CD14-positive monocyte (primary cell): ENCODE measurements around the gene AARS2. TPM values are rescaled to one million over a fixed set of nuclear protein-coding genes. Genes with fewer than 3 reads are reported as not detected.

Experiments
- DNase-seq, 3 donors: peaks; one replicate each; pipeline ENCODE4 v3.0.0-alpha.2; 2011 to 2022
- H2AFZ ChIP-seq: 2 replicates; pipeline ENCODE4 v1.6.0; 2012; ENCODE audit warnings: mild to moderate bottlenecking, low read depth, low read length, inconsistent platforms; ENCODE audit not compliant: insufficient read depth, poor library complexity, severe bottlenecking
- H3K27ac ChIP-seq, 2 donors: 1 replicate in 1 of 2; 2 replicates in 1 of 2; pipeline ENCODE4 v1.5.1; 2012 to 2013; ENCODE audit warnings: low read length in 2 of 2, control low read depth in 1 of 2, inconsistent platforms in 1 of 2, low read depth in 1 of 2, mild to moderate bottlenecking in 1 of 2
- H3K27me3 ChIP-seq, 2 donors: one replicate each; pipeline versions ENCODE4 v1.6.0 to v1.6.1; 2011 to 2013; ENCODE audit warnings: low read length in 2 of 2; ENCODE audit not compliant: control insufficient read depth in 2 of 2, insufficient read depth in 2 of 2
- H3K36me3 ChIP-seq, 2 donors: replicated peaks in 1 of 2; 1 replicate in 1 of 2; 2 replicates in 1 of 2; pipeline versions ENCODE4 v1.5.1 to v1.6.1; 2012 to 2013; ENCODE audit warnings: low read length in 2 of 2, control low read depth in 1 of 2, inconsistent platforms in 1 of 2, mild to moderate bottlenecking in 1 of 2; ENCODE audit not compliant: insufficient read depth in 2 of 2, control insufficient read depth in 1 of 2
- H3K4me1 ChIP-seq, 2 donors: 1 replicate in 1 of 2; 2 replicates in 1 of 2; pipeline versions ENCODE4 v1.5.1 to v1.6.1; 2012 to 2013; ENCODE audit warnings: low read length in 2 of 2, control low read depth in 1 of 2, inconsistent platforms in 1 of 2, mild to moderate bottlenecking in 1 of 2, moderate library complexity in 1 of 2; ENCODE audit not compliant: insufficient read depth in 2 of 2, control insufficient read depth in 1 of 2
- H3K4me2 ChIP-seq: replicated peaks from 2 replicates; pipeline ENCODE3; 2012; ENCODE audit warnings: low read length, moderate library complexity, mild to moderate bottlenecking; ENCODE audit not compliant: poor library complexity, severe bottlenecking; ENCODE audit errors: extremely low read depth
- H3K4me3 ChIP-seq, 3 experiments: fragments of 200-600 bp in 1 of 3; sonication (generic) in 1 of 3; replicated peaks in 1 of 3; 1 replicate in 2 of 3; 2 replicates in 1 of 3; pipeline ENCODE4 v1.5.1; 2011 to 2013; ENCODE audit warnings: low read length in 3 of 3, mild to moderate bottlenecking in 3 of 3, control low read depth in 2 of 3, low read depth in 2 of 3, inconsistent platforms in 1 of 3, moderate library complexity in 1 of 3
- H3K79me2 ChIP-seq: 2 replicates; pipeline ENCODE4 v1.6.0; 2012; ENCODE audit warnings: mild to moderate bottlenecking, control low read depth, inconsistent platforms, low read length, moderate library complexity; ENCODE audit not compliant: insufficient read depth
- H3K9ac ChIP-seq: 2 replicates; pipeline ENCODE4 v1.6.0; 2017; ENCODE audit warnings: low read length, mild to moderate bottlenecking; ENCODE audit not compliant: insufficient read depth, poor library complexity, severe bottlenecking
- H3K9me3 ChIP-seq, 2 donors: replicated peaks in 1 of 2; 1 replicate in 1 of 2; 2 replicates in 1 of 2; pipeline versions ENCODE4 v1.5.1 to v1.6.1; 2012 to 2013; ENCODE audit warnings: low read length in 2 of 2, control low read depth in 1 of 2; ENCODE audit not compliant: control insufficient read depth in 1 of 2, insufficient read depth in 1 of 2
- H4K20me1 ChIP-seq: 2 replicates; pipeline ENCODE4 v1.6.0; 2012; ENCODE audit warnings: mild to moderate bottlenecking, low read length, control low read depth, moderate library complexity; ENCODE audit not compliant: insufficient read depth
- H3K27ac Mint-ChIP-seq, 7 donors: one replicate each; pipeline ENCODE4 v1.8.0; 2020; ENCODE audit warnings: mild to moderate bottlenecking in 7 of 7, mixed read lengths in 7 of 7, moderate library complexity in 6 of 7, inconsistent platforms in 2 of 7
- H3K27me3 Mint-ChIP-seq, 3 donors: one replicate each; pipeline ENCODE4 v1.8.0; 2021 to 2022; ENCODE audit warnings: low read depth in 3 of 3, mild to moderate bottlenecking in 3 of 3, mixed read lengths in 3 of 3, moderate library complexity in 3 of 3, inconsistent platforms in 1 of 3
- H3K36me3 Mint-ChIP-seq, 2 donors: one replicate each; pipeline ENCODE4 v1.8.0; 2020; ENCODE audit warnings: mixed read lengths in 2 of 2, inconsistent platforms in 1 of 2, mild to moderate bottlenecking in 1 of 2
- H3K4me1 Mint-ChIP-seq: one replicate; pipeline ENCODE4 v1.8.0; 2020; ENCODE audit warnings: mild to moderate bottlenecking, mixed read lengths
- H3K4me3 Mint-ChIP-seq, 2 donors: one replicate each; pipeline ENCODE4 v1.8.0; 2020; ENCODE audit warnings: mild to moderate bottlenecking in 2 of 2, mixed read lengths in 2 of 2, moderate library complexity in 1 of 2
- H3K9me3 Mint-ChIP-seq, 7 donors: one replicate each; pipeline ENCODE4 v1.8.0; 2020 to 2022; ENCODE audit warnings: mixed read lengths in 7 of 7, mild to moderate bottlenecking in 6 of 7, moderate library complexity in 6 of 7, inconsistent platforms in 2 of 7
- WGBS: methylation state at CpG from one replicate; pipeline ENCODE4 v1.1.5; 2013; ENCODE audit warnings: missing lambda C conversion rate; ENCODE audit not compliant: insufficient coverage; 5-methylcytosine and 5-hydroxymethylcytosine counted together
- intact Hi-C, 2 donors: fragments of 100-400 bp; cut with micrococcal nuclease; formaldehyde crosslinking; loops; one replicate each; pipeline versions ENCODE4 v1.15.0 to v1.15.1; 2023
- polyA plus RNA-seq, 3 donors: library from polyadenylated mRNA; depleted of rRNA in 1 of 3; unstranded in 2 of 3; stranded (reverse) in 1 of 3; fragments of 300-500 nt in 2 of 3; fragments of >200 nt in 1 of 3; fragmentation: Illumina TruSeq in 2 of 3; gene quantifications; 1 replicate in 2 of 3; 2 replicates in 1 of 3; pipeline ENCODE4 v1.2.3, GENCODE V29; 2012 to 2021
- TF ChIP-seq, protein P1 (sequence below): fragments of 200-600 bp; IDR thresholded peaks from one replicate; pipeline ENCODE4 v1.8.0; 2022; ENCODE audit warnings: antibody characterized with exemption, mild to moderate bottlenecking

Gene AARS2
- polyA plus RNA-seq, 3 donors, result 1.8 to 4.5 (median 3.2) TPM

DNA sequence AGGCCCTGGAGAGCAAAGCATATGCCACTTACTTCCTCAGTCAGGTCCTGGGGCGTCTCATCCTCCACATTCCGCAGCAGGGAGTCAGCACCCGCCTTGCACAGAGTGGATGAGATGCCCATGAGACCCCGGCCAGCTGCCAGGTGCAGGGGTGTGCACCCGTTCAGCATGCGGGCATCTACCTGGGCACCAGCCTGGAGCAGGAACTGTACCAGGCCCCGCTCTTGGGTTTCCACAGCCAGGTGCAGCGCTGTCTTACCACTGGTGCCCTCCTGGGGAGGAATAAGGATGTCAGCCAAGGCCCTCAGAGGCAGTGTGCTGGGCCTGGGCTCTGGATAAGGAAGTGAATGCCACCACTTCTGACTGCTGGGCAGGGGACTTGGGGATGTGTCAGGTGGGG is 53.1 kb downstream of the AARS2 start:
- H3K4me2 ChIP-seq, result no peak overlapping the region
- peak overlapping the region in 1 of 2 donors; percentile 41 for H3K4me3 Mint-ChIP-seq
- intact Hi-C loops, result loop anchor here in 1 of 2 donors (10.0 kb wide), 1 partner anchor 465 kb away; no protein-coding TSS in a partner anchor
- no peak overlapping the region for H3K9ac ChIP-seq
- H3K9me3 Mint-ChIP-seq, result no peaks in the 10 kb centered on the region
- H3K36me3 ChIP-seq, result peaks cover 48 to 60% of the 10 kb centered on the region in 2 donors
- H3K27ac Mint-ChIP-seq, result peak overlapping the region in 2 of 7 donors; percentile 45 to 52
- peaks cover 48 to 76% of the 10 kb centered on the region in 2 donors for H3K4me1 ChIP-seq
- no peak overlapping the region for H3K4me3 ChIP-seq
- peaks cover 52 to 64% of the 10 kb centered on the region in 2 donors for H3K36me3 Mint-ChIP-seq
- peaks cover 97% of the 10 kb centered on the region for H4K20me1 ChIP-seq
- no peak for DNase-seq
- H3K79me2 ChIP-seq, result peaks cover 53% of the 10 kb centered on the region
- H3K27me3 ChIP-seq, result no peaks in the 10 kb centered on the region
- H3K27me3 Mint-ChIP-seq, result peaks cover 0 to 9% (median 2%) of the 10 kb centered on the region in 3 donors
- H3K27ac ChIP-seq, result no peak overlapping the region
- 95% methylated on average over 8 of the region's 8 CpGs for WGBS
- peaks cover 75% of the 10 kb centered on the region for H3K4me1 Mint-ChIP-seq
- TF ChIP-seq, protein P1, sequence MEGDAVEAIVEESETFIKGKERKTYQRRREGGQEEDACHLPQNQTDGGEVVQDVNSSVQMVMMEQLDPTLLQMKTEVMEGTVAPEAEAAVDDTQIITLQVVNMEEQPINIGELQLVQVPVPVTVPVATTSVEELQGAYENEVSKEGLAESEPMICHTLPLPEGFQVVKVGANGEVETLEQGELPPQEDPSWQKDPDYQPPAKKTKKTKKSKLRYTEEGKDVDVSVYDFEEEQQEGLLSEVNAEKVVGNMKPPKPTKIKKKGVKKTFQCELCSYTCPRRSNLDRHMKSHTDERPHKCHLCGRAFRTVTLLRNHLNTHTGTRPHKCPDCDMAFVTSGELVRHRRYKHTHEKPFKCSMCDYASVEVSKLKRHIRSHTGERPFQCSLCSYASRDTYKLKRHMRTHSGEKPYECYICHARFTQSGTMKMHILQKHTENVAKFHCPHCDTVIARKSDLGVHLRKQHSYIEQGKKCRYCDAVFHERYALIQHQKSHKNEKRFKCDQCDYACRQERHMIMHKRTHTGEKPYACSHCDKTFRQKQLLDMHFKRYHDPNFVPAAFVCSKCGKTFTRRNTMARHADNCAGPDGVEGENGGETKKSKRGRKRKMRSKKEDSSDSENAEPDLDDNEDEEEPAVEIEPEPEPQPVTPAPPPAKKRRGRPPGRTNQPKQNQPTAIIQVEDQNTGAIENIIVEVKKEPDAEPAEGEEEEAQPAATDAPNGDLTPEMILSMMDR, result no peak
- H3K9me3 ChIP-seq, result no peaks in the 10 kb centered on the region
- H2AFZ ChIP-seq, result no peak overlapping the region

DNA sequence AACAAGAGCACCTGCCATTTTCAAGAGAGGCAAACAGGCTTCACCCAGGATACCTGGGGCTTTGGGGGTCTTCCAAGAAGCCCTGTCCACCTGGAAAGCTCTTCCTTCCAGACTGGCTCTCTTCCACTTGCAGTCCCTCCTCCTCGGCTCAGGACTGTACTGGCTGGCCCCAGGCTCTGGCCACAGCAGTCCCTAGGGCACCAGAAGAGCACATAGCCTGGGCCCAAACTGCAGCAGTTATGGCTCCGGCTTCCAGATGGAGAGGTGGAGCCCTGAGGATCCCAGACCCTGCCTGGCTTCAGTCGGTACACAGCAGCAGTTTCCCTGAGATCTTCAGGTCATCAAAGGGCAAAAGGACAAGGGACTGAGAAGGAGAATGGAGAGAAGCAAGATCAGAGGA is 54.2 kb downstream of the AARS2 start:
- peaks cover 59 to 71% of the 10 kb centered on the region in 2 donors for H3K36me3 ChIP-seq
- Mint-ChIP-seq H3K36me3 (peaks cover 61 to 74% of the 10 kb centered on the region in 2 donors), H3K4me1 (peaks cover 70% of the 10 kb centered on the region), H3K4me3 (no peak overlapping the region), H3K27ac (peak overlapping the region; percentile 58 to 97 (median 91)), H3K27me3 (peaks cover 0 to 7% (median 2%) of the 10 kb centered on the region in 3 donors), H3K9me3 (no peaks in the 10 kb centered on the region)
- intact Hi-C loops, result loop anchor here (5.0 kb wide), 3 partner anchors 37 to 162 kb away; partner anchors contain the start of gene SLC29A1 (in 2 of the 2)
- peaks cover 97% of the 10 kb centered on the region for H4K20me1 ChIP-seq
- peaks cover 42% of the 10 kb centered on the region for H3K79me2 ChIP-seq
- H2AFZ ChIP-seq, result no peak overlapping the region
- 93% methylated on average over 3 of the region's 3 CpGs for WGBS
- no peak overlapping the region for H3K4me2 ChIP-seq
- no peak for DNase-seq
- no peak overlapping the region for H3K4me3 ChIP-seq
- H3K27ac ChIP-seq, result peak overlapping the region; percentile 6 to 66
- no peaks in the 10 kb centered on the region for H3K27me3 ChIP-seq
- H3K4me1 ChIP-seq, result peaks cover 46 to 69% of the 10 kb centered on the region in 2 donors
- H3K9me3 ChIP-seq, result no peaks in the 10 kb centered on the region
- TF ChIP-seq, protein P1, result no peak
- no peak overlapping the region for H3K9ac ChIP-seq
